SU-DHL-6 (cell line): ENCODE data around the gene TTLL9.
A peak's percentile ranks its signal among the peaks of the same experiment; 100 is the strongest.

Experiments
- H2AFZ ChIP-seq: fragments of 200-600 bp; sonication (generic); 2 replicates; pipeline ENCODE4 v1.6.1; 2014; ENCODE audit warnings: low read depth, mild to moderate bottlenecking, moderate library complexity, mixed read lengths, antibody characterized with exemption, low read length; ENCODE audit not compliant: severe bottlenecking
- H3F3A ChIP-seq: fragments of 200-600 bp; shearing (Covaris generic); 2 replicates; pipeline ENCODE4 v1.6.0; 2016; ENCODE audit warnings: antibody characterized with exemption, mild to moderate bottlenecking; ENCODE audit not compliant: insufficient read depth
- H3K27ac ChIP-seq: fragments of 200-600 bp; sonication (generic); 2 replicates; pipeline ENCODE4 v1.5.1; 2016; ENCODE audit warnings: low read depth, mild to moderate bottlenecking, low read length, moderate library complexity, mixed read lengths
- H3K27me3 ChIP-seq: fragments of 200-600 bp; sonication (generic), shearing (Covaris generic); 2 replicates; pipeline ENCODE4 v1.6.0; 2014; ENCODE audit warnings: mild to moderate bottlenecking, low read length
- H3K36me3 ChIP-seq: fragments of 200-600 bp; sonication (generic); 2 replicates; pipeline ENCODE4 v1.6.1; 2014; ENCODE audit warnings: mild to moderate bottlenecking, low read length, mixed read lengths
- H3K4me2 ChIP-seq: fragments of 300-600, 200-600 bp; shearing (Covaris generic), sonication (generic); 2 replicates; pipeline ENCODE4 v1.6.0; 2014; ENCODE audit warnings: low read length, low read depth, mild to moderate bottlenecking; ENCODE audit not compliant: poor library complexity, severe bottlenecking
- H3K4me3 ChIP-seq: fragments of 200-600 bp; sonication (generic); 2 replicates; pipeline ENCODE4 v1.5.1; 2014; ENCODE audit warnings: antibody characterized with exemption, low read length, mild to moderate bottlenecking, mixed read lengths; ENCODE audit not compliant: insufficient read depth, poor library complexity, severe bottlenecking
- H3K79me2 ChIP-seq: fragments of 200-600 bp; sonication (generic); 2 replicates; pipeline ENCODE4 v1.6.1; 2014; ENCODE audit warnings: mild to moderate bottlenecking, low read length, moderate library complexity; ENCODE audit not compliant: insufficient read depth
- H3K9ac ChIP-seq: fragments of 200-600 bp; sonication (generic); 2 replicates; pipeline ENCODE4 v1.7.0; 2014; ENCODE audit warnings: mild to moderate bottlenecking, low read length
- H3K9me2 ChIP-seq: fragments of 200-600 bp; sonication (generic); replicated peaks from 2 replicates; pipeline ENCODE4 v1.6.1; 2014; ENCODE audit warnings: low read length; ENCODE audit not compliant: insufficient read depth
- H3K9me3 ChIP-seq: fragments of 200-600 bp; sonication (generic); 2 replicates; pipeline ENCODE4 v1.6.1; 2014; ENCODE audit warnings: low read length, mixed read lengths; ENCODE audit not compliant: insufficient read depth
- H4K20me1 ChIP-seq: fragments of 200-600 bp; sonication (generic); 2 replicates; pipeline ENCODE4 v1.6.1; 2014; ENCODE audit warnings: low read depth, mild to moderate bottlenecking, antibody characterized with exemption, low read length, moderate library complexity, mixed read lengths
- CTCF ChIP-seq: fragments of 200-600 bp; sonication (generic); IDR thresholded peaks from one replicate; pipeline ENCODE4 v1.5.1; 2017; ENCODE audit warnings: antibody characterized with exemption, mild to moderate bottlenecking, low read length, moderate library complexity; ENCODE audit not compliant: insufficient read depth, poor library complexity, severe bottlenecking
- EZH2phosphoT487 ChIP-seq: fragments of 200-600 bp; sonication (generic), shearing (Covaris generic); conservative IDR thresholded peaks from 2 replicates; pipeline ENCODE4 v1.6.1; 2018; ENCODE audit warnings: mild to moderate bottlenecking, antibody characterized with exemption, low read length, moderate library complexity, mixed read lengths

The TTLL9 gene

GRCh38 chr20:31945785-31946184 lies 75.4 kb downstream of the TTLL9 start:
- H2AFZ ChIP-seq: no peak overlapping the region
- no peak overlapping the region for H3K4me3 ChIP-seq
- H3K9ac ChIP-seq: no peak overlapping the region
- H3F3A ChIP-seq: no peaks in the 10 kb centered on the region
- 0 out of 2 replicates have a peak, but pooled peaks cover 3% of the 10 kb centered on the region for H4K20me1 ChIP-seq
- no peaks in the 10 kb centered on the region for H3K27me3 ChIP-seq
- H3K9me3 ChIP-seq: no peaks in the 10 kb centered on the region
- H3K9me2 ChIP-seq: no peaks in the 10 kb centered on the region
- peaks cover 15% of the 10 kb centered on the region for H3K79me2 ChIP-seq
- TF ChIP-seq EZH2phosphoT487 (no peak), CTCF (no peak)
- H3K36me3 ChIP-seq: peaks cover 18% of the 10 kb centered on the region
- H3K27ac ChIP-seq: no peak overlapping the region
- H3K4me2 ChIP-seq: no peak overlapping the region

GRCh38 chr20:31948008-31948407 lies 77.6 kb downstream of the TTLL9 start:
- Histone ChIP-seq H2AFZ (no peak overlapping the region), H4K20me1 (0 out of 2 replicates have a peak, but pooled peaks cover 5% of the 10 kb centered on the region), H3K36me3 (peaks cover 18% of the 10 kb centered on the region), H3K9ac (no peak overlapping the region), H3F3A (no peaks in the 10 kb centered on the region), H3K4me2 (no peak overlapping the region), H3K9me2 (no peaks in the 10 kb centered on the region), H3K79me2 (peaks cover 24% of the 10 kb centered on the region), H3K9me3 (no peaks in the 10 kb centered on the region), H3K27me3 (no peaks in the 10 kb centered on the region), H3K27ac (no peak overlapping the region), H3K4me3 (no peak overlapping the region)
- TF ChIP-seq CTCF (no peak), EZH2phosphoT487 (no peak)

- Histone ChIP-seq H3K79me2 (peaks cover 24% of the 10 kb centered on the region), H3K27me3 (no peaks in the 10 kb centered on the region), H3K4me3 (peak overlapping the region; percentile 86), H2AFZ (no peak overlapping the region), H3K9me3 (no peaks in the 10 kb centered on the region), H3K9ac (peak overlapping the region; percentile 83), H3K9me2 (no peaks in the 10 kb centered on the region), H3K27ac (no peak overlapping the region), H3K4me2 (peak overlapping the region; percentile 95), H4K20me1 (0 out of 2 replicates have a peak, but pooled peaks cover 5% of the 10 kb centered on the region), H3K36me3 (peaks cover 18% of the 10 kb centered on the region), H3F3A (no peaks in the 10 kb centered on the region)
- no peak for TF ChIP-seq CTCF
- no peak for TF ChIP-seq EZH2phosphoT487
Observed at GRCh38 chr20:31949877-31950646, 79.6 kb downstream of the TTLL9 start.
